Islet of Langerhans (tissue), 1 donor: Measurements from ENCODE around the gene LASP1NB.
"Not testable (repeated sequence)": the region's sequence is repeated elsewhere in the genome, so short reads cannot be mapped to it uniquely, and the experiment has no call there.

ENCODE experiments used
- FAIRE-seq: peaks from one replicate; lab custom pipeline; 2011; peaks lifted over from hg19 to GRCh38; lab: Jason Lieb, UNC

The LASP1NB gene

DNA sequence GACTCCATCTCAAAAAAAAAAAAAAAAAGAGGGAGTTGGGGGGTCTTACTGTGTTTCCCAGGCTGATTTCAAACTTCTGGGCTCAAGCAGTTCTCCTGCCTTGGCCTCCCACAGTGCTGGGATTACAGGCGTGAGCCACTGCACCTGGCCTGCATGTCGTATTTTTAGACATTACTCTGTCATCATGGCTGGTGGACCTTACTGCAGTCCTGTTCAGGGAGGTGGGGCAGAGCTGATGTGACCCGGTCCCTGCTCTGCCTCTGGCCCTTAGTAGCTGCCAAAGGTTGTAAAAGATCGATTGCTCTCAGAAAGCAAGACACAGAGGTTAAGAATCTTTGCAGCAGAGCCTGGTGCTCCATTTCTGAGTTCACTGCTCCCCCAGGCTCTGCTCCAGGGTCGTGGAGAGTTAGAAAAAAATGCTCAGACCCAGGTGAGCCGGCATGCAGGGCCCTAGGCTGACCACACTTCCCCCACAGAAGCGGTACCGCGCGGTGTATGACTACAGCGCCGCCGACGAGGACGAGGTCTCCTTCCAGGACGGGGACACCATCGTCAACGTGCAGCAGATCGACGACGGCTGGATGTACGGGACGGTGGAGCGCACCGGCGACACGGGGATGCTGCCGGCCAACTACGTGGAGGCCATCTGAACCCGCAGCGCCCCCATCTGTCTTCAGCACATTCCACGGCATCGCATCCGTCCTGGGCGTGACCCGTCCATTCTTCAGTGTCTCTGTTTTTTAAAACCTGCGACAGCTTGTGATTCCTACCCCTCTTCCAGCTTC, 7.1 kb upstream of the LASP1NB start:
- no peak for FAIRE-seq

DNA sequence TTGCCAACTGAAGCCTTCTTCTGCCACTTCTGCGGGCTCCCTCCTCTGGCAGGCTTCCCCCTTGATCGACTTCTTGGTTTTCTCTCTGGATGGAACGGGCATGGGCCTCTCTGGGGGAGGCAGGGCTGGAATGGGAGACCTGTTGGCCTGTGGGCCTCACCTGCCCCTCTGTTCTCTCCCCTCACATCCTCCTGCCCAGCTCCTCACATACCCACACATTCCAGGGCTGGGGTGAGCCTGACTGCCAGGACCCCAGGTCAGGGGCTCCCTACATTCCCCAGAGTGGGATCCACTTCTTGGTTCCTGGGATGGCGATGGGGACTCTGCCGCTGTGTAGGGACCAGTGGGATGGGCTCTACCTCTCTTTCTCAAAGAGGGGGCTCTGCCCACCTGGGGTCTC, 6.5 kb upstream of the LASP1NB start:
- no peak for FAIRE-seq

DNA sequence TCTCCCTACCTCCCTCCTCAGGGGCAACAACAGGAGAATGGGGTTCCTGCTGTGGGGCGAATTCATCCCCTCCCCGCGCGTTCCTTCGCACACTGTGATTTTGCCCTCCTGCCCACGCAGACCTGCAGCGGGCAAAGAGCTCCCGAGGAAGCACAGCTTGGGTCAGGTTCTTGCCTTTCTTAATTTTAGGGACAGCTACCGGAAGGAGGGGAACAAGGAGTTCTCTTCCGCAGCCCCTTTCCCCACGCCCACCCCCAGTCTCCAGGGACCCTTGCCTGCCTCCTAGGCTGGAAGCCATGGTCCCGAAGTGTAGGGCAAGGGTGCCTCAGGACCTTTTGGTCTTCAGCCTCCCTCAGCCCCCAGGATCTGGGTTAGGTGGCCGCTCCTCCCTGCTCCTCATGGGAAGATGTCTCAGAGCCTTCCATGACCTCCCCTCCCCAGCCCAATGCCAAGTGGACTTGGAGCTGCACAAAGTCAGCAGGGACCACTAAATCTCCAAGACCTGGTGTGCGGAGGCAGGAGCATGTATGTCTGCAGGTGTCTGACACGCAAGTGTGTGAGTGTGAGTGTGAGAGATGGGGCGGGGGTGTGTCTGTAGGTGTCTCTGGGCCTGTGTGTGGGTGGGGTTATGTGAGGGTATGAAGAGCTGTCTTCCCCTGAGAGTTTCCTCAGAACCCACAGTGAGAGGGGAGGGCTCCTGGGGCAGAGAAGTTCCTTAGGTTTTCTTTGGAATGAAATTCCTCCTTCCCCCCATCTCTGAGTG, 5.9 kb upstream of the LASP1NB start:
- no peak for FAIRE-seq

DNA sequence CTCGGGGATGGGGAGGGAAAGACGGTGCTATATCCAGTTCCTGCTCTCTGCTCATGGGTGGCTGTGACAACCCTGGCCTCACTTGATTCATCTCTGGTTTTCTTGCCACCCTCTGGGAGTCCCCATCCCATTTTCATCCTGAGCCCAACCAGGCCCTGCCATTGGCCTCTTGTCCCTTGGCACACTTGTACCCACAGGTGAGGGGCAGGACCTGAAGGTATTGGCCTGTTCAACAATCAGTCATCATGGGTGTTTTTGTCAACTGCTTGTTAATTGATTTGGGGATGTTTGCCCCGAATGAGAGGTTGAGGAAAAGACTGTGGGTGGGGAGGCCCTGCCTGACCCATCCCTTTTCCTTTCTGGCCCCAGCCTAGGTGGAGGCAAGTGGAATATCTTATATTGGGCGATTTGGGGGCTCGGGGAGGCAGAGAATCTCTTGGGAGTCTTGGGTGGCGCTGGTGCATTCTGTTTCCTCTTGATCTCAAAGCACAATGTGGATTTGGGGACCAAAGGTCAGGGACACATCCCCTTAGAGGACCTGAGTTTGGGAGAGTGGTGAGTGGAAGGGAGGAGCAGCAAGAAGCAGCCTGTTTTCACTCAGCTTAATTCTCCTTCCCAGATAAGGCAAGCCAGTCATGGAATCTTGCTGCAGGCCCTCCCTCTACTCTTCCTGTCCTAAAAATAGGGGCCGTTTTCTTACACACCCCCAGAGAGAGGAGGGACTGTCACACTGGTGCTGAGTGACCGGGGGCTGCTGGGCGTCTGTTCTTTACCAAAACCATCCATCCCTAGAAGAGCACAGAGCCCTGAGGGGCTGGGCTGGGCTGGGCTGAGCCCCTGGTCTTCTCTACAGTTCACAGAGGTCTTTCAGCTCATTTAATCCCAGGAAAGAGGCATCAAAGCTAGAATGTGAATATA, 4.8 kb upstream of the LASP1NB start:
- FAIRE-seq: no peak

DNA sequence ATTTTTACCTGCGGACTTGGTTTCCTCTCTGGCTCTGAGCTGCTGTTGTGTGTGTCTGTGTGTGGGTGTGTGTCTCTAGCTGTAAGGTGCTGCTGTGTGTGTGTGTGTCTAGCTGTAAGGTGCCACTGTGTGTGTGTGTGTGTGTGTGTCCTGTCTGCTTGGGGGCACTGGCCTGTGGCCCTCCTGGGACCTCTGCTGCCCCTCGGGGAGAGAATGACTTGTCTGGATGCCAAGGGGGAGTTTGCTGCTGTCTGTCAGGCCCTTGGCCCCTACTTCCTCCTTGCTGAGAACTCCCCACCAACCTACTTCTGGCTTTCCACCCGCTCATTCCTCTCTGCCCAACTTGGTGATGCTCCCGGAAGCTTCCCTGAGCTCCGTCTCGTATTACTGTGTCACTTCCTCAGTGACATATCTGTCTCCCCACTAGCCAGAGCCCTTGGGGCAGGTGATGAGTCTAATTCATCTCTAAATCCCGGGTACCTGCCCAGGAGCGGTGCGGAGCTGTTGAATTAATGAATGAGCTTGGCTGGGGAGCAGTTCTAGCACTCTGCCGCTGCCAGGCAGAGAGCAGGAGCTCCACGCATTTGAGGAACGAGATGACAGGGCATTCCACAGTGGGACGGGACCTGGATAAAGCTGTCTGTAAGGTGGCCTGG, 3.5 kb upstream of the LASP1NB start:
- FAIRE-seq: no peak

DNA sequence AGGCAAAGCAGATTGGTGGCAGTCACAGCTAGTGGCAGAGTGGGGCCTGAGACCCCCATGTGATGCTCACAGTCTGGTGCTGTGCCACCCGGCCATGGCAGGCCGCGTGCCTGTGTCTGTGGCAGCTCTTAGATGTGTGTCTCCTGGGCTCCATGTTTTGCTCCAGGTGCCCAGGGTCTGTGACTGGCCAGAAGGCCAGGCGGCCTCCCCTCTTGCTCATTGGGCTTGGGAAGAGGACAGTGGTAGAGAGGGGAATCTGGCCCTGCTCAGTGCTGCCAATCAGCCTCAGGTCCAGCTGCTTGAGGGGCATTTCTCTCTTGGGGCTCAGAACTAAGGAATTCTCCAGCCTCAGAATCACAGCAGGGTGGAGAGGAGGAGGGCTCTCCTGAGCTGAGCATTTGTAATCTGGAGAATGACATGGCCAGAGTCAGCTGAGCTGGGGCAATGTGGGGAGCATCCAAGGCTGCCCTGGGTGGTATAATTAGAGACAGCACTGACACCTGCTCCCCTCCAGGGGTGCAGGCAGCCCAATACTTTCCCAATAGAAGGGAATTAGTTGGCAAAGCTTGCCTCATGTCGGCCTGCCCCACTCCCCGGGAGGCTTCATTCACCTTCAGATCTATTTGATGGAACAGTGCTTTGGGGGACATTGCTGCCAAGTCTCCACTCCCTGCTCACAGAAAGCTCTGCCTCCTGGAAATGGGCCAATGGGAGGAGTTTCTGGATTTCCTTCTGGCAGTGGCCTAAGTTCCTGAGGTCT, 2.7 kb upstream of the LASP1NB start:
- FAIRE-seq: no peak

DNA sequence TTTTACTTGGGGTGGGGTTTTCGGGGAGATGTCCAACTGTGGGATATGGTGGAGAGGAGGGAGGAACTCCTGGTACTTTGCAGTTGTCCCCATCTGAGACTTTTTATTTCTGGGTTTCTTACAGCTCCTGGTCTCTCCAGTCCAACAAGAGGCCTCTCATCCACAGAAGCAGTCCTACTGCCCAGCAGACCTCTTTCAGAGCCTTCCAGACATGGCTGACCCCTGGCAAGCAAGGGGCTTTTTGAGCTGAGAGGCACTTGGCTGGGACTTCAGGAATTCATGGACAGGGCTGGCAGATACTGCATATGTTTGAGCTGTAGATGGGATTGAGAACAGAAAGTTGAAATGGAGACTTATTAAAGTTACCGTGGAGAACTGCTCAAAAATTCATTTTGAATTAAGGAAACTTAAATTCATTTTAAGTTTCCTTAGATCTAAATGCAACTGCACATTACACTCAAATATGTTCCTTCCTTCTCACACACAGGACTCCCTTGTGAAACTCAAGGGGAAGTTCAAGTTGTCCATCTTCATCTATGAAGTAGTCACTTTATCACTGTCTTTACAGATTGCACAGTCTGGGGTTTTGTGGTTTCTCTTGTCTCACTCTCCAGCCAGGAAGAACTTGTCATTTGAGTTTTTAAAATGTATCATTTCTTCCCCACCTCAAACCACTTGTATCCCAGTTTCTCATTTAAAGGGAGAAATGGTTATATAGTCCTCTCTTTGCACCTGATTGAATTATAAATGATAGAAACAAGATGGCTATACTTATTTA, 1.1 kb downstream of the LASP1NB start:
- no peak for FAIRE-seq

DNA sequence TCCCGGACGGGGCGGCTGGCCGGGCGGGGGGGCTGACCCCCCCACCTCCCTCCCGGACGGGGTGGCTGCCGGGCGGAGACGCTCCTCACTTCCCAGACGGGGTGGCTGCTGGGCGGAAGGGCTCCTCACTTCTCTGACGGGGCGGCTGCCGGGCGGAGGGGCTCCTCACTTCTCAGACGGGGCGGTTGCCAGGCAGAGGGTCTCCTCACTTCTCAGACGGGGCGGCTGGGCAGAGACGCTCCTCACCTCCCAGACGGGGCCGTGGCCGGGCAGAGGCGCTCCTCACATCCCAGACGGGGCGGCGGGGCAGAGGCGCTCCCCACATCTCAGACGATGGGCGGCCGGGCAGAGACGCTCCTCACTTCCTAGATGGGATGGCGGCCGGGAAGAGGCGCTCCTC, 5.4 kb downstream of the LASP1NB start:
- not testable (repeated sequence) for FAIRE-seq

DNA sequence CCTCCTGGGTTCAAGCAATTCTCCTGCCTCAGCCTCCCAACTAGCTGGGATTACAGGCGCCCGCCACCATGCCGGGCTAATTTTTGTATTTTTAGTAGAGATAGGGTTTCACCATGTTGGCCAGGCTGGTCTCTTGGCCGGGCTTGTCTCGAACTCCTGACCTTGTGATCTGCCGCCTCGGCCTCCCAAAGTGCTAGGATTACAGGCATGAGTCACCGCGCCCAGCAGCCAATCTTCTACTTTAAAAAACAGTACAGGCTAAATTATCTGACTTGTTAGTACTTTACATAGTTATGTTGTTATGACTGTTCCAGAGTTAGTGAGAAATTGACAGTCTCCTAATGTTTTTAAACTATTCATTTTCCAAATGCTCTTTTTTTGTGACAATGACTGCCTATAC, 8.5 kb downstream of the LASP1NB start:
- not testable (repeated sequence) for FAIRE-seq

DNA sequence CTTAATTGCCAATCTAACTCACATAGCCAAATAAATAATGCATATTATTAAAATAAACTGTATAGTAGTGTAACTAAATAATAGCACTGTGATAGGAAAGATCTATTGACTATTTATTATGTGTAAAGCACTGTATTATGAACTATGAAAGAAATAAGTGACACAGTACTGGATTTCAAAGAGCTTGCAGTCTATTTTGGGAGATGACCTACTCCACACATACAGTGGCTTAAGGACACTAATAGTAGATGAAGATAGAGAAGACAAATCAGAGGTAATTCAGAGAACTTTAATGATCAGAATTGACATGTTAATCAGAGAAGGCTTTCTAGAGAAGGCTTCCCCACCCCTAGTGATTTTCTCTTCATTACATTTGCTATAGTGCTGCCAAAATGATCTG, 14.6 kb downstream of the LASP1NB start:
- no peak for FAIRE-seq

DNA sequence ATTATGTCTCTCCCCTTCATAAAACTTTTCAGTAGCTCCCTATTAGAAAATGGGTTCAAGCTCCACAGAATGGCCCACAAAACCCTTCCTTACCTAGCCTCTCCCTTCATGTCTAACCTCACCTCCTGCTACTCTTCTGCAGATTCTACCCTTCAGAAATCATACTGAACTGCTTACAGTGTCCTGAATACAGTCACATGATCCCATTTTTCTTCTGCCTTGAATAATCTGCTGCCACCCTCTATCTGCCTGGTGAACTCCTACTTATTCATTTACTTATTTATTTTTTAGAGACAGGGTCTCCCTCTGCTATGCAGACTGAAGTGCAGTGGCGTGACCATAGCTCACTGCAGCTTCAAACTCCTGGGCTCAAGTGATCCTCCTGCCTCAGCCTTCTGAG, 15.0 kb downstream of the LASP1NB start:
- no peak for FAIRE-seq

DNA sequence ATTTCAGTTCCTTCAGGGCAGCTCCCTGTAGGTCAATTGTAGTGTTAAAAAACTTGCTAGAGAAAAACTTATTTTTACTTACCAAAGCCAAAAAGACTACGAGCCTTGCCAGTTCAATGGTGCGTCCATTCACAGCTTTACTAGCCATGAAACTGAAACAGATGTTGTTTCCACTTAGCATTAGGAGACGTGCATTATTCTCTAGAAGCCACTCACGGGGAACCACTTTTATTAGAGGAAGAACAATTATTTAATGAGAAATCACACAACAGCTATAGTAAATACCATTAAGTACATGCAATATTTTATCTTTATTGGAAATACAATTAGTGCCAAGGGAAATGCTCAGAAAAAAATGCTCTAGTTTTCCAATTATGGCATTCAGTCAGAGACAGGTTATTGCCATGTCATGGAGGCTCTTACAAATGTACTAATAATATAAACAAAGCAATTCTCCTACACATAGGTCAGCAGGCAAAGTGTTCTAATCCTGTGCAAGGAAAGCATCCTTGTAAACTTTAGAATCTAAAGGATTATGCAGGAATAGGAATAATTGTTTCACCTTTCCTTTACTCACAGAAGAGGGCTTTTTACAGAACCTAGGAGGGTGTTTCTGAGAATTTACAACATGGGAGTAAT, 17.4 kb downstream of the LASP1NB start:
- peak; percentile 51 for FAIRE-seq

DNA sequence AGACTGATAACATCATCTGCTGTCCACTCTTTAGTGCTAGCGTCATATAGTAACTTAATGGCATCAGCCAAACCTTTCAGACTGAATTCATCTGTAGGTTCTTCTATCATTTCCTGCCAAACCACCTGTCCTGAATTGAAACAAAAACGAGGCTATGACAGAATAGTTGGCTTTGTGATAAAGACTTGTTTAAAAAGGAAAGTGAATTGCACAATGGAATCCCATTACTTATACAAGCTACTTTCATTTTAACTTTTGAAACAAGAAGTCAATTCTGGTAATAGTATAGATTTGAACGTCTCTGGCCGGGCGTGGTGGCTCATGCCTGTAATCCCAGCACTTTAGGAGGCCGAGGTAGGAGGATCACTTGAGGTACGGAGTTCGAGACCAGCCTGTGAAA, 18.2 kb downstream of the LASP1NB start:
- FAIRE-seq: no peak

DNA sequence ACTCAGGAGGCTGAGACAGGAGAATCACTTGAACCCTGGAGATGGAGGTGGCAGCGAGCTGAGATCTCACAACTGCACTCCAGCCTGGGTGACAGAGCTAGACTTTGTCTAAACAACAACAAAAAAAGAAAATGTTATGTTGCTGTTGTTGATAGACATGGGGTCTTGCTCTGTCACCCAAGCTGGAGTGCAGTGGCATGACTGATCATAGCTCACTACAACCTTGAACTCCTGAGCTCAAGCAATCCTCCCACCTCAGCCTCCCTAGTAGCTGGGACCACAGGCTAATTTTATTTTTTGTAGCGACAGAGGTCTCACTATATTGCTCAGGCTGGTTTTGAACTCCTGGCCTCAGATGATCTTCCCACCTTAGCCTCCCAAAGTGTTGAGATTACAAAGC, 21.8 kb downstream of the LASP1NB start:
- no peak for FAIRE-seq

DNA sequence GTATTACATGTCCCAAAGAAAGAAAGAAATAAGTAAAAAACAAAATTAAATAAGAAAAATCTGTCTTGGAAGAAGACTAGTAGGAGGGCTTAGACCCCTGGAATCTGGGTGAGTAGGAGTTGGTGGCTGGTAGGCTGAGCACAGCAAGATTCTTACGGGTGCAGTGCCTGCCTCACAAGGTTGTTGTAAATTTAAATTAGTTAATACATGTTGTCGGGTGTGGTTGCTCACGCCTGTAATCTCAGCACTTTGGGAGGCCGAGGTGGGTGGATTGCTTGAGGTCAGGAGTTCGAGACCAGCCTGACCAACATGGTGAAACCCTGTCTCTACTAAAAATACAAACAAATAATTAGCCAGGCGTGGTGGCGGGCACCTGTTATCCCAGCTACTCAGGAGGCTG, 28.4 kb downstream of the LASP1NB start:
- not testable (repeated sequence) for FAIRE-seq

DNA sequence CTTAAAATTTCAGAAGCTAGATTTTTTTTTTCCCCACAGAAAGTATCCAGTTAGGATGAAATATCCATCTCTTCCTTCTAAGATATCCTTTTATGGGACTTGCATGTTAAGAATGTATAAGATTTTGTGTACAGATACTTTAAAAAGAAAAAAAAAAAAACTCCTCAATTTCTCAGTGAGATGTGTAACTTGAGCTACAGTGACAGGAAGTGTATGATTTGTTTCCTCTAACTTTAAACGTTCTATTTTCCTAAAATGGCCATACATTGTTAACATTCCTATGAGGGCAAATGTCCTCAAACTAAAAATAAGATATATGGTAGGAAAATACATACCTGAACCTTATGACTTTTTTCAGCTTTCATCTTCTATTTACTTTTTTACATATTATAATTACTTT, 32.9 kb downstream of the LASP1NB start:
- FAIRE-seq: no peak

DNA sequence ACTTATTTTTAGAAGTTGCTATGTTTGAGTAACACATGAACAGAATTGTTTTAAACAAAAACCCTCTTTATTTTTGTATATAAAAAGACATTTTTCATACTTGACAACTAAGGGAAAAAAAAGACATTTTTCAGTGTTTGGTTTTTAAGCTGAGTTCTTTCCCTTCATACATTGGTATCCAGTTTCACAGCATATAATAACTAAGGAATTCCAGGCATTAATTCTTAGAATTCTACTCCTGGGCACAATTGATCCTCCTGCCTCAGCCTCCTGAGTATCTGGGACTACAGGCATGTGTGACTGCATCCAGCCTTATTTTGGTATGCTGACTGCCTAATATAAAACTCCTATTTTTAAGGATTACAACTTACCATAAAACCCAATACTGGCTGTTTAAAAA, 33.3 kb downstream of the LASP1NB start:
- FAIRE-seq: no peak

DNA sequence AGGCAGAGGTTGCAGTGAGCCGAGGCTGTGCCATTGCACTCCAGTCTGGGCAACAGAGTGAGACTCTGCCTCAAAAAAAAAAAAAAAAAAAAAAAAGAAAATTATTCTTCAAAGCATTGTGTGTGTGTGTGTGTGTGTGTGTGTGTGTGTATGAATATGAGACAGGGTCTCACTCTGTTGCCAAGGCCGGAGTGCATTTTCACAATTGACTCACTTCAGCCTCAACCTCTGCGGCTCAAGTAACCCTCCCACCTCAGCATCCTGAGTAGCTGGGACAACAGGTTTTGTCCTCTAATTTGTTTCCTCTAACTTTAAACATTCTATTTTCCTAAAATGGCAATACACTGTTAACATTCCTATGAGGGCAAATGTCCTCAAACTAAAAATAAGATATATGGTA, 34.1 kb downstream of the LASP1NB start:
- FAIRE-seq: no peak

DNA sequence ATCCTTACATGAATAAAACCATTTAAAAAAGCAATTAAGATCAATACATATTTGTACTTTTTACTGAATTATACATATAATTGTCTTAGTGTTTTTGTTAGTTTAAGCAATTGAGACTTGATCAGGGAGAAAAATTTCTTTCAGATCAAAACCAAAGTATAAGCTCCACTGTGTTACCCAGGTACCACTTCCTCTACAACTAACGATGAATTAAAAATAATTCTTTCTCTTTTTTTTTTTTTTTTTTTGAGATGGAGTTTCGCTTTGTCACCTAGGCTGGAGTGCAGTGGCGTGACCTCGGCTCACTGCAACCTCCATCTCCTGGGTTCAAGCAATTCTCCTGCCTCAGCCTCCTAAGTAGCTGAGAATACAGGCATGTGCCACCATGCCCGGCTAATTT, 35.0 kb downstream of the LASP1NB start:
- no peak for FAIRE-seq

DNA sequence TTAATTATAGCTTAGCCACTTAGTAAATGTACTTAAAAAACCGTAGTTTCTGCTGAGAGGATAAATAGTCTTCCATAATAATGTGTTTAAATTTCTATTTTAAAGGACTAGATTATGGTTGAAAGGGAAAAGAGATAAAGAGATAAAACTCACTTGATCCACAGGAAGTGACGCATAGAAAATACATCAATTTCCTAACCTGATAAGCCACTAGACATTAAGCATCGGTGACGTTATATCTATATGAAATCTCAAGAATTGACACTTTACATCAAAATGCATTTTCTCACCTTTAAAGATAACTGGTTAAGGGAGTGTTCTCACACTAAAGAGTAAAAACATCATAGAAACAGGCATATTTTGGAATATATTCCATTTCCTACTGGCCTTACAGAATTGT, 36.0 kb downstream of the LASP1NB start:
- FAIRE-seq: no peak
